Hepatocyte (in vitro differentiated cells): ENCODE measurements around the gene SCN3A.

Source experiments
- CTCF ChIP-seq: fragments of 200-600 bp; sonication (generic); IDR thresholded peaks from 2 replicates; pipeline ENCODE4 v1.5.1; 2016; ENCODE audit warnings: antibody characterized with exemption, mild to moderate bottlenecking; ENCODE audit not compliant: poor library complexity
- EZH2 ChIP-seq: fragments of 200-600 bp; sonication (generic); IDR thresholded peaks from 2 replicates; pipeline ENCODE4 v1.6.1; 2016; ENCODE audit warnings: antibody characterized with exemption, mild to moderate bottlenecking, borderline replicate concordance

- TF ChIP-seq CTCF (no peak), EZH2 (no peak)
Observed at GRCh38 chr2:165219481-165219880, 15.6 kb upstream of the SCN3A start.
